Ureter (tissue), 1 donor: ENCODE data around the gene NUDT8. TPM values are rescaled to one million over a fixed set of nuclear protein-coding genes. Genes with fewer than 3 reads are reported as not detected.
A peak's percentile ranks its signal among the peaks of the same experiment; 100 is the strongest.
"Not testable (repeated sequence)": the region's sequence is repeated elsewhere in the genome, so short reads cannot be mapped to it uniquely, and the experiment has no call there.

Experiments
- DNase-seq: peaks from one replicate; pipeline ENCODE4 v3.0.0-alpha.2; 2020; ENCODE audit warnings: low spot score
- total RNA-seq: library from RNA; stranded (reverse); gene quantifications from one replicate; pipeline ENCODE4 v1.2.4, GENCODE V29; 2023
- donor health status: DM: yes; HTN: yes; CAD: no.

NUDT8 gene
- total RNA-seq, 1 donor from 2014 or later, result 6.9 TPM

DNA sequence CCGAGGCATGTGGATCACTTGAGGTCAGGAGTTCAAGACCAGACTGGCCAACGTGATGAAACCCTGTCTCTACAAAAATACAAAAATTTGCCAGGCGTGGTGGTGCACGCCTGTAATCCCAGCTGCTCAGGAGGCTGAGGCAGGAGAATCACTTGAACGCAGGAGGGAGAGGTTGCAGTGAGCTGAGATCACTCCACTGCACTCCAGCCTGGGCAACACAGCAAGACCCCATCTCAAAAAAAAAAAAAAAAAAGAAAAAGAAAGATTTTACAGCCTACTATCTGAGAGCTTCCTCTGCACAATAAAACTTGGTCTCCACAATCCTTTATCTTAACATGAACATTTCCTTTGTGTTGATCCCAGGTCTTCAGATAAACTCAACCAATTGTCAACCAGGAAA lies 31.0 kb upstream of the NUDT8 start:
- DNase-seq, result not testable (repeated sequence)

DNA sequence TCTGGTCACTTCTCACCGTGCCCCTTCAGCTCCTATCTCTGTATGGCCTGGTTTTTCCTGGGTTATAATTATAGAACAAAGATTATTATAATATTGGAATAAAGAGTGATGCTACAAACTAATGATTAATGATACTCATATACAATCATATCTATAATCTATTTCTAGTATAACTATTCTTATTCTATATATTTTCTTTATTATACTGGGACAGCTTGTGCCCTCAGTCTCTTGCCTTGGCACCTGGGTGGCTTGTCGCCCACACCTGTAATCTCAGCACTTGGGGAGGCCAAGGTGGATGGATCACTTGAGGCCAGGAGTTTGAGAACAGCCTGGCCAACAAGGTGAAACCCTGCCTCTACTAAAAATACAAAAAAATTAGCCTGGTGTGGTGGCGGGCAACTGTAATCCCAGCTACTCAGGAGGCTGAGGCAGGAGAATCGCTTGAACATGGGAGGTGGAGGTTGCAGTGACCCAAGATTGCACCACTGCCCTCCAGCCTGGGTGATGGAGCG lies 30.0 kb upstream of the NUDT8 start:
- not testable (repeated sequence) for DNase-seq

DNA sequence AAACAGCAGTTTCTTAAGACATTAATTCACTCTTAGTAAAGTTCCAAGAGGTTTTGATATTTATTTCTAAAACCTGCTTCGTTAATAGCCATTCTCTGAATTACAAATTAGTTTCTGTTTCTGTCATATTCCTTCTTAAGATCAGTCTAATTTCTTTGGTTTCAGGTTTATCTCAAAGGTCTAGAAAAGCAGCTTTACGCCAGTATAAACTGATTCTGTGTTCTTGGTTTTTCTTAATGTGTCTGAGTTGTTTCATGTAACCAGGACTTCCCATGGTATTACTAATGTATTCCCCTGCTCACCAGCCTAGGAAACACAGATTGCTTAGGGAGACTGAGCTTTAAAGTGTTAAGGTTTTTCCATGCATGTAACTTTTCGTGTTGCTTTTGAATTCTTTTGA lies 27.6 kb upstream of the NUDT8 start:
- DNase-seq, result no peak

DNA sequence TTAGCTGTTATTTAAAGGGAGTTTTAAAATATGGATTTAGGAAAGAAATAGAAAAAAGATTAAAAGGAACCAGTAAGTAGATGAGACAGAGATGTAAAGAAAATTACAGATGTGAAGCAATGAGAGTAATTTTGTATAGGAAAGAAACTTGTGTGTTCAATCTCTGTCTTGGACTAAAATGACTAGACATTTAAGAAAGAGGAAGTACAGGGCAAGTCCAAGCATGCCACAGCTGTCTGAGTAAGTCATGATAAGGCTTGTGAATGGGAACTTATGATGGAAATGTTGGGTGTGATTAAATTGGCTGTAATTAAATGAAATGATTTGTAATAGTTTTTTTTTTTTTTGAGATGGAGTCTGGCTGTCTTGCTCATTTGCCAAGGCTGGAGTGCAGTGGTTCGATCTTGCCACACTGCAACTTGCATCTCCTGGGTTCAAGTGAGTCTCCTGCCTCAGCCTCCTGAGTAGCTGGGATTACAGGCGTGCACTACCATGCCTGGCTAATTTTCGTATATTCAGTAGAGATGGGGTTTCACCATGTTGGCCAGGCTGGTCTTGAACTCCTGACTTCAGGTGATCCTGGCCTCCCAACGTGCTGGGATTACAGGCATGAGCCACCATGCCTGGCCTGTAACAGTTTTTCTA lies 26.7 kb upstream of the NUDT8 start:
- DNase-seq, result no peak

DNA sequence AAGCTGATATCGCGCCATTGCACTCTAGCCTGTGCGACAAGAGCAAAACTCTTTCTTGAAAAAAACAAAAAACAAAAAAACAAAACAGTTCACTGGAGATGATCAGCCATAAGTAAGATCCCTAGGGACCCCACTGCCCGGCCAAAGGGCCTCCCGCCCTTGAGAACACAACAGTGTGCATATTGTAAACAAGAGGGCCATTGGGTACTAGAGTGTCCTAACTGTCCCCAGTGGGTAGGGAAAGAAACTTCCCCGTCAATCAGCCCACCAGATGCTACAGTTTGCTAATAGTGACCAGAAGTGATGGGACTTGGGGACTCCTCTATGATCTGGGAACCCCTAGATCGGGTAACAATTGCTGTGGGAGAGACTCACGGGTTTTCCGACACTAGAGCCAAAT lies 24.5 kb upstream of the NUDT8 start:
- no peak for DNase-seq

DNA sequence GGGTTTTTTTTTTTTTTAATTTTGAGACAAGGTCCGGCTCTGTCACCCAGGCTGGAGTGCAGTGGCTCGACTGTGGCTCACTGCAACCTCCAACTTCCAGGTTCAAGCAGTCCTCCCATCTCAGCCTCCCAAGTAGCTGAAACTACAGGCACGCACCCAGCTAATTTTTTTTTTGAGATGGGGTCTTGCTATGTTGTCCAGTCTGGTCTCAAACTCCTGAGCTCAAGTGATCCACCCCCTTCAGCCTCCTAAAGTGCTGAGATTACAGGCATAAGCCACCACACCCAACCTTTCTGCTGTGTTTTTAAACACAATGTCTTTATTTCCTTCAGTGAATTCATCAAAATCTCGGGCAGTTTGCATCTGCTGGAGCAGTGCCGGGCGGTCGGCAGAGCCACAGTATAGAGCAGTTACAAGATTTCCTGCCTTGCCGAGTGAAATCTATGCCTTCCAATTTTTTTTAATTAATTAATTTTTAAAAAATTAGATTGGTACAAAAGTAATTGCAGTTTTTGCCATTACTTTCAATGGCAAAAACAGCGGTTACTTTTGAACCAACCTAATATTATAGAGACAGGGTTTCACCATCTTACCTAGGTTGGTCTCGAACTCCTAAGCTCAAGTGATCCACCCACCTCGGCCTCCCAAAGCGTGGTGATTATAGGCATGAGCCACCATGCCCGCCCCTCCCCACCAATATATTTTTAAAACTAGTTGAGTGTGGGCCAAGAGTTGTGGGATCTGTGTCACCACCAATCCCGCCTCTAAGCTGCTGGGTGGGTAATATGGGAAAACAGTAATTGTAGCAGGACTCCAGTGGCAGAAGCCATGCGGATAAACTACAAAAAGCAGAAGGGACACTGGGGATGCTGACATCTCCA lies 23.5 kb upstream of the NUDT8 start:
- no peak for DNase-seq

DNA sequence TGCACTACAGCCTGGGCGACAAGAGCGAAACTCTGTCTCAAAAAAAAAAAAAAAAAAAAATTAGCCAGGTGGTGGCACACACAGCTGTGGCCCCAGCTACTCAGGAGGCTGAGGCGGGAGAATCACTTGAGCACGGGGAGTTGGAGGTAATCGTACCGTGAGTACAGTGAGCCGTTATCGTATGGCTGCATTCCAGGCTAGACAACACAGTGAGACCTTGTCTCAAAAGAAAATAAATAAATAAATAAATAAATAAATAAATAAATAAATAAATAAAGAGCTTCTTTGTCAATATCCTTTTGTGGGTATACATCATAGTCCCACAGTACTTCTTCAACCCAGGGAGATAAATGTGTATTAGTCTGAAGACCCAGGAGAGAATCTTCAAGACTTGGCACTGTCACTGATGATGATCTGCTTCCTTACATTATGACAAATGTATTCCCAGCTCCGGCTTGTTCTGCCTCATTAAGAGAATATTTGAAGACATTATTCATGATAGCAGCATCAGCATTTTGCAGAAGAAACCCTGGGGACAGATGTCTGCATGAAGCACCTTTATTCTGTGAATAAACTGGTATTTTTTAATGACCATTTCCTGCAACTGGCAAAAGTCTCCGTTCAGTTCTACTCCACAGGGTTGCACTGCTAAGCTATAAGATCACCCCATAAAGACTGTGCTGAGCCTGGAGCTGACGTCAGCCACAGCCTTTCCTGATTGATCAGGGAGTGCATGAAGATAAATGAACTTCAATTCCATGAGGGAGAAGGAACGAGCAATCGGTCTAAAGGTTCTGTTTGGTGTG lies 22.4 kb upstream of the NUDT8 start:
- no peak for DNase-seq

DNA sequence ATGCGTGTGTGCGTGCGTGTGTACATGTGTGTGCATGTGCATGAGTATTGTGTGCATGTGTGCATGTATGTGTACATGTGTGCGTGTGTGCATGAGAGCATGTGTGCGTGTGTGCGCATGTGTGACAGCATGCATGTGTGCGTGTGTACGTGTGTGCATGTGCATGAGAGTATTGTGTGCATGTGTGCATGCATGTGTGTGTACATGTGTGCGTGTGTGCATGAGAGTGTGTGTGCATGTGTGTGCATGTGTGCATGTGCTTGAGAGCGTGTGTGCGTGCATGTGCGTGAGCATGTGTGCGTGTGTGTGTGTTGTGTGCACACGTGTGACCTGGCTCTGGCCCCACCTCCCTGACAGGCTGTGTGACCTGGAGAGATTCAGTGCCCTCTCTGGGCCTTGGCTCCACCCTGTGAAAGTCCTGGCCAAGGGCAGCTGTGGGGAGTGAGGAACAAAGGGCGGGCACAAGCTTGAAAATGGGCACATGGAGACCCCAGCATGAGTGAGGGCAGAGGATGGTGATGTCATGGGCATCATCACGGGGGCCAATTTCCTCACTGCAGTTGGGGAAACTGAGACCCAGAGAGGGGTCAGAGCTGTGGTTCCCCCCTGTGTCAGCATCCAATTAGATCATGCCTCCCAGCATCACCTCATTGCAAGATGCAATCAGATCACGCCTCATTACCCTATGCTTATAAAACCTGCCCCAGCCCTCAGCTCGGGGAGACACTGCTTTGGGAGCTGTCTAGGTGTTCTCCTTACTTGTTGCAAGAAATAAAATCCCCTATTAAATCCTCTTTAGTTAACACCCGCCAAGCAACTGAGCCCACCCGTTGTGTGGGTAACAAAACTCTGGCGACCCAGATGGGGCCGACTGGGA lies 20.1 kb upstream of the NUDT8 start:
- no peak for DNase-seq

DNA sequence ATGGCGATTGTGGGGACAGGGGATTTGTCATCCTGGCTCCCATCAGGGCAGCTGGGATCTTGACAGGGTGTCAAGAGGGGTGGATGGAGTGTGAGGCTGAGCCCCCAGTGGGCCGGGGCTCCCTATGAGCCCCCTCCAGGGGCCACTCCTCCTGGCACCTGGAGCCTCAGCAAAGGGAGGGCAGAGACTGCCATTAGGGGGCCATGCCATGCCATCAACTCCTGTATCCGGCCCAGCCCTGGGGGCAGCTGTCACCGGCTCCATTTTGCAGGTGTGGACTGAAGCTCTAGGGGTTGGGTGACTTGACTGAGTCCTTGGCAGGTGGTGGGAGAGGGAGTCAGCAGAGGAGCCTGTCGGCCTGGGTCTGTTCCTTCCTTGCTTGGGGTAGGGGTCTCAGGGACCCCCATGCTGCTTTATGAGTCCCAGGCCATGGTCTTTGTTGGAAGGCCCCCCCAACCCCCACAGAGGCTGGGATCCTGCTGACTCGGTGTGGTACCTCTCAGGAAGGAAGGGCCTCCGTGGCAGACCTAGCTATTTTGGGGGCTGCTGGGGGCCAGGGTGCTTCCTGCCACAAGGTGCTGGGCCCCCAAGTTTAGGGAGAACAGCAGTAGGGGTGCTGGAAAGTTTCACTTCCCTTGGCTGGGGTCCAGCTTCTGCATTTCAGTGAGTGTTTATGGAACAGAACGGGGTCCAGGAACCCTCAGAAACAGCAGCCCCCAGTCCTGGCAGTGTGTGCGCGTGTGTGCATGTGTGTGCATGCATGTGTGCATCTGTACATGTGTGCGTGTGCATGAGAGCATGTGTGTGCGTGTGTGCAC lies 19.3 kb upstream of the NUDT8 start:
- DNase-seq, result peak; percentile 41

DNA sequence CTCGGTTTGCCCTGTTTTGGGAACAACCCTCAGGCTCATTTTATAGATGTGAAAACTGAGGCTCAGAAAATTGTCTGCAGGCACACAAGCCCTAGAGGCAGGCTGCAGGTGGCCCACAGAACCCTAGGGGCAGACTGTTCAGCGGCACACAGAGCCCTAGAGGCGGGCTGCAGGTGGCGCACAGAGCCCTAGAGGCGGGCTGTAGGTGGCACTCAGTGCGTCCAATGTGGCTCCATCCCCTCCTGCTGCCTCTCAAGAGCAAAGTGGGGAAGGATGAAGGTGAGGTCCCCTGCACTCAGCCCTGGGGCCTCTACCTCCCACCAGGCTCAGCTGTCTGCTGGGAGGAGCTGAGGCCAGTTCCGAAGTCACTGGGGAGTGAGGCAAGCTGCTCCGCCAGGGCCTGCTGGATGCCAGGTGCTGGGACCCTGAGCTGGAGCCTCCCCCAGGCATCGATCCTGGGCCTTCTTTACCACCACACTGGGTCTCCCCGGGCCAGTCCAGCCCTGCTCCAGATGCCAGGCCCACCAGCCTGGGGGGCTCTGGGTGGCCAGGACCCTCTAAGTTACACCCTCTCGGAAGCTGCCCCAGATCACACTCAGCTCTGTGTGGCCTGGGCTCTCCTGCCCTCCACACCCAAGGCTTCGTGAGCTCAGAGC lies 18.5 kb upstream of the NUDT8 start:
- DNase-seq, result peak; percentile 39

DNA sequence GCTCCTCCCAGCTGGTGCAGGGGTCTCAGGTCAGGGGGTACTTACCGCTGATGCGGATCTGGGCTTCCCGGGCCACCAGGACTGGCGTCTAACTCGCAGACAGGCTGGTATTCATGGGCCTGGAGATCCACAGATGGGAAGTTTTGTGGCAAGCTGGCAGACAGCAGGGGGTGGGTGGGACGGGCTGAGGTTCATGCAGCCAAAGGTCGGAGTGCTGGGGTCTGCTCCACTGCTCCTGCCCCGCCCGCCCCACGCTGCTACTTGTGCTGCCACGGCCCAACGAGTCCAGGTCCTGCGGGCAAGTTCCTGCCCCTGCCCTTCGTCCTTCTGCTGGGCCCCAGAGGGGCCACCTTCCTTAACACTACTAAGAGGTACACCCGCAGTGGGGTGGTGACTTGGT lies 17.7 kb upstream of the NUDT8 start:
- DNase-seq, result no peak

DNA sequence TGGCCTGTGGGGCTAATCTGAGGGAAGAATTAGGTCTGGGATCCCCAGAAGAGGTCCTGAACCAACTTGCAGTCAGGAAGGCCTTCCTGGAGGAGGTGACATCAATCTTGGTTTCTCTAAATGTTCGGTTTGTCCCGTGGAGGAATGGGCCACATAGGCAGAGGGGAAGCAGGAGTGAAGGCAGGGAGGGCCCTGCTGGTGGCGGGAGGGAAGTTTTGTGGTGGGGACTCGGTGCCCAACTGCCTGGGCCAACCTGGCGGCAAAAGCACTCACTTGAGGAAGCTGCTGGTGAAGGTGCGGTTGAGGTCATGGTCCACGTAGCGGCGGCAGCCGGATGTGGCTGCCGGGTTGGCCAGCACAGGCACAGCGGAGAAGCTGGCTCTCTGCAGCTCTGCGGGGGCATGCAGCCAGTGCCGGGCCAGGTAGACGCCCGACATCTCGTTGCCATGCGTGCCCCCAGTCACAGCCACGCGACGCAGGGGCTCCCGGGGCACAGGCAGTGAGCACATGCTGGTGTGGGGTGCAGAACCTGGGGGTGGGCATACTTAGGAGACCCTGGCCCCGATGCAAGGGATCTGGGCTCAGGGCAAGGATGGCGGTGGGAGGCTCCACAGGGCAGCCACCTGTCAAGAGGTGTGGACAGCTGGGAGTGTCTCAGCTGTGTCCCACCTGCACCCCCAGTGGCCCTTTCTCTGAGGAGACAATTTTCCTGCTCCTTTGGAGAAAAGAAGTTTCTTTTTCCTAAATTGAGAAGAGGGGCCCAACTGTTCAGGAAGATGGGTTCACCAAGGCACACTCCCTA lies 17.0 kb upstream of the NUDT8 start:
- DNase-seq, result peak; percentile 39

DNA sequence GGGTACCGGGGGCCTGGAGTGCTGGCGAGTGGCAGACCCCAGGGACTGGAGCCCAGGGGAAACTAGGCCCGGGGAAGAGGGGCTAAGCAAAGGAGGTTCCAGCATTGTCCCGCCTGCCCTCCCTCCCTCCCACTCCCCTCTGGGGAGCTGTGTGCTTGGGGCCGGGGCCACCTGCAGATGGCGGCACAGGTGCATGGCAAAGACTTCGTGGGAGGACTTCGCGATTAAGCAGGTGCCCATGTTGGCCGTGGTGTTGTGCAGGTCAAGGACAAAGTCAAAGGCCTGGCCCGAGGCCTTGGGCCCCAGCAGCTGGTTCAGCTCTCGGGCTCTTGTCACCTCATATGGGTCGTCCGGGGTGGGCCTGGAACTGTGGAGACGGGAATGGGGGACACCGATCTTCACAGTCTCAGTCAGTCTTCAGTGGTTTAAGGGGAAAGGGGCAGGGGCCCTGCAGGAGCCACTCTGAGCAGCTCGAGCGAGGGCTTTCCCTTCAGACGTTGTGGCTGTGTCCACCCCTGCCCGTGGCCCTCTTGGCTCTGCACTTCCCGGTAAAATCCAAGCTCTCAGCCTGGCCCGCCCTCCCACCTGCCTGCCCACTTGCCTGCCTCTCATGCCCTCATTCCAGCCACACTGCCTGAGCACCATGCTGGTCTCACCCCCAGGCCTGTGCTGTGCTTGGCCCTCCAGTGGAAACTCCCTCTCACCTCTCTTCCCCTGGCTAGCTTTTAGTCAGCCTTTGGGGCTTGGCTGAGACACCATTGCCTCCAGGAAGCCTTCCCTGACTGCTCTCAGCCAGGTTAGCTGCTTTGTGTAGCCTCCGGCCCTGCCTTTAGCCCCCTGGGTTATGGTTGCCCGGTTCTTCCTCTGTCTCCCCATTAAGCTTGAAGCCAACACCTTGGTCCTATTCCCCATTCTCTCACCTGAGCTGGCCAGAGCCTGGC lies 16.1 kb upstream of the NUDT8 start:
- DNase-seq, result peak; percentile 41

DNA sequence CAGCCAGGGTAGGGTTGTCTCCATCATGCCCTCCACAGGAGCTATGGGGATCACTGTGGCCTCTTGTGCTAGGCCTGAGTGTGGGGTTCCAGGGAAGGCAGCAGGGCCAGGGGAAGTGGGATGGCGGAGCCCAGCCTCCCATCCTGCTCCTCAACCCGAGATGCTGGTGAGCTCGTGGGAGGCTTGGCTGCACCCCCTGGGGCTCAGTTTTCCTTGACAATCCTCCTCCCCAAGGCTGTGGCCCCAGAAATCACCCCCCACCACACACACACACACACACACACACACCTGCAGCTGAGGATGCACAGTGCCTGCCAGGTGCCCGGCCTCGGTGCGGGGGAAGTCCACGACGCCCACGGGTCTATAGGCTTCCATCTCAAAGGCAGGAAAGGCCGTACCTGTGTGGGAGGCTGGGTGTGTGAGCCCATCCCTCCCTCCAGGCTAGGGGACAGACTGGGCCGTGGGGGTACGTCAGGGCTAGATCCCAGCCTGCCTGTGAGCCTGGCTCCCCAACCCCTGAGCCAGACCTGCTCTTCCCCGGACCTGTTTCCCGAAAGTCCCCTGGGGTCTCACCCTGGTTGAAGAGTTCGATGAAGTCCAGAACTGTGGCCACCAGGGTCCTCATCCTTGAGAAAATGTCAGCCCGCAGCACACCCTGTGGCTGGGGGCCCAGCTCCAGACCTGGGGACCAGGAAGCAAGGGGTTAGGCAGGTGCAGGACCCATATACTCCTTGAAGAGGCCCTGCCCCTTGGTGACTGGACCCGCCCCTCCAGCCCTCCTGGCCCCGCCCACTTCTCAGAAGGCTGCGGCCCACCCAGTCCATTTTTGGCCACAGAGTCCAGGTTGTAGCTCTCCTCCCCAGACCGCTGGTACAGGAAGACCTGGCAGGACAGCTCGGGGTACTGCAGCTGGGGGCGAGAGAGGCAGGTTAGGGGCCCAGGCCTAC lies 15.0 kb upstream of the NUDT8 start:
- DNase-seq, result peak; percentile 39

DNA sequence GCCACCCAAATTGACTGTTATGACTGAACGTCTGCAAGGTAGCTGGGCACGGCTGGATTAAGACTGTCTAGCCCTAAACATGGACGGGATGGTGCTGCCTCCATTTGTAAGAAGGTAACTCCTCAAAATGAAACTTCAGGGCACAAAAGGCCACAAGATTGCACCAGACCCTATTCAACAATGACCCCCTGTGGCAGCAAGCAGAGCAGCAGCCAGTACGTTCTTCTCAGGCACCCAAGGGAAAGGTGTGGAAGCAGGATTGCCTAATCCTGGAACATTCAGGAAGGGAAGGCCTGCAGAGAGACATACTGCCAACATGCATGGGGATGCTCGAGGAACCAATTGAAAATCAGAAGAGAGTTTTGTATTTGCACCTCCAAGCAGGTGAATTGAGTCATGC lies 14.3 kb upstream of the NUDT8 start:
- no peak for DNase-seq
